Activated CD4-positive, alpha-beta T cell treated with anti-CD3 and anti-CD28 coated beads for 1 hour (primary cell): ENCODE data around the gene COQ10B.
A peak's percentile ranks its signal among the peaks of the same experiment; 100 is the strongest.
"Not testable (repeated sequence)": the region's sequence is repeated elsewhere in the genome, so short reads cannot be mapped to it uniquely, and the experiment has no call there.

Source experiments
- DNase-seq: peaks from one replicate; pipeline ENCODE4 v3.0.0-alpha.2; 2020

Gene COQ10B

GRCh38 chr2:197453123-197453913, at the start of gene COQ10B:
TSS of gene COQ10B (plus strand) at chr2:197453552. CDS start at chr2:197453561, 9 bp downstream.
- peak; percentile 97 for DNase-seq

GRCh38 chr2:197405582-197405981, 47.8 kb upstream of the COQ10B start:
- no peak for DNase-seq

GRCh38 chr2:197414039-197414438, 39.3 kb upstream of the COQ10B start:
- no peak for DNase-seq

DNA sequence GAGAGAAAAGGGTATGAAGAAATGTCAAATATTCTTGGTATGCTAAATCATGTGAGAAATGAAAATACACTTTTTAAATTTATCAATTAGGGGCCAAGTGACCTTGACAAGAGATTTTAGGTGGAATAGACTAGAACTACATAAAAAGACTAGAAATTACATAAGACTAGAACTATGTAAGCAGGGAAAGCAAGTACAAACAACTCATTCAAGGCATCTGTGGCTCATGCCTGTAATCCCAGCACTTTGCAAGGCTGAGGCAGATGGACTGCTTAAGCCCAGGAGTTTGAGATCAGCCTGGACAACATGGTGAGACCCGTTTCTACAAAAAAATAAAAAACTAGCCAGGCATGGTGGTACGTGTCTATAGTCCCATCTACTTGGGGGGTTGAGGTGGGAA, 38.8 kb upstream of the COQ10B start:
- DNase-seq = no peak

DNA sequence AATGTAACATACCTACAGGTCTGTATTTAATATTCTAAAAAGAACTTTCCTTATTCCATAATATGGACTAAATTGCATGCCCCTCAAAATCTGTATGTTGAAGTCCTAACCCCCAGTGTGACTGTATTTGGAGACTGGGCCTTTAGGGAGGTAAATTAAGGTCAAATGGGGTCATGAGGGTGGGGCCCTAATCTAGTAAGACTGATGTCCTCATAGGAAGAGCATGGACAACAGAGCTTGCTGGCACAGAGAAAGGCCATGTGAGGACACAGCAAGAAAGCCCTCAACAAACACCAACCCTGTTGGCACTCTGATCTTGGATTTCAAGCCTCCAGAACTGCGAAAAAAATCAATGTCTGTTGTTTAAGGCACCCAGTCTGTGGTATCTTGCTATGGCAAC, 37.1 kb upstream of the COQ10B start:
- no peak for DNase-seq

DNA sequence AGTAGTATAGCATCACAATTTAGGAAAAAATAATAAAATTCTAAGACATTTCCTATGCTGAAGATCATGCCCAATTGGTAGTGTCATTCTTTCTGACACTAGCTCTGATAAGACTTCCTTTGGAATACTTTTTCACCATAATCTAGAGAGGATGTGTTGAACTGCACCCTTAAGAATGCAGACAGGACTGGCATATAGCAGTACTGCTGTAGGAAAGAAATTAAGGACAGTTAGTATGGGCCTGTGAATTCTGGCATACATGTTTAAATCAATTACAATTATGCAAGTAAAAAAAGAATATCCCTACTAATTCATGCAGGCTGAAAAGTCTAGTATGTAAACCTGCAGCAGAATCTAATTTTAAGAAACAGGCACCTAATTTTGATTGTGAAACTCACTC, 33.9 kb upstream of the COQ10B start:
- no peak for DNase-seq

GRCh38 chr2:197423307-197423706, 30.0 kb upstream of the COQ10B start:
- no peak for DNase-seq

DNA sequence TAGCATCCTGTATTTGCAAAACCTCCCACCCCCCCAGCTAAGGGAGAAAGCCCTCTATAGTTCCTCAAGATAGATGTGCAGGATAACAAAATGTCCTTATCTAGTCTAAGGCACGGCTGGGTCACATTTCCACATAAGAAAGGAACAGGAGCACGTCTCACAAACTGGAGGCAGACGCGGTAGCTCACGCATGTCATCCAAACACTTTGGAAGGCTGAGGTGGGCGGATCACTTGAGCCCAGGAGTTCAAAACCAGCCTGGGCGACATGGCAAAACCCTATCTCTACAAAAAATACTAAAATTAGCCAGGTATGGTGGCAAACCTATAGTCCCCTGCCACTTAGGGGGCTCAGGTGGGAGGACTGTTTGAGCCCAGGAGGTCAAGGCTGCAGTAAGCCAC, 27.8 kb upstream of the COQ10B start:
- DNase-seq = no peak

DNA sequence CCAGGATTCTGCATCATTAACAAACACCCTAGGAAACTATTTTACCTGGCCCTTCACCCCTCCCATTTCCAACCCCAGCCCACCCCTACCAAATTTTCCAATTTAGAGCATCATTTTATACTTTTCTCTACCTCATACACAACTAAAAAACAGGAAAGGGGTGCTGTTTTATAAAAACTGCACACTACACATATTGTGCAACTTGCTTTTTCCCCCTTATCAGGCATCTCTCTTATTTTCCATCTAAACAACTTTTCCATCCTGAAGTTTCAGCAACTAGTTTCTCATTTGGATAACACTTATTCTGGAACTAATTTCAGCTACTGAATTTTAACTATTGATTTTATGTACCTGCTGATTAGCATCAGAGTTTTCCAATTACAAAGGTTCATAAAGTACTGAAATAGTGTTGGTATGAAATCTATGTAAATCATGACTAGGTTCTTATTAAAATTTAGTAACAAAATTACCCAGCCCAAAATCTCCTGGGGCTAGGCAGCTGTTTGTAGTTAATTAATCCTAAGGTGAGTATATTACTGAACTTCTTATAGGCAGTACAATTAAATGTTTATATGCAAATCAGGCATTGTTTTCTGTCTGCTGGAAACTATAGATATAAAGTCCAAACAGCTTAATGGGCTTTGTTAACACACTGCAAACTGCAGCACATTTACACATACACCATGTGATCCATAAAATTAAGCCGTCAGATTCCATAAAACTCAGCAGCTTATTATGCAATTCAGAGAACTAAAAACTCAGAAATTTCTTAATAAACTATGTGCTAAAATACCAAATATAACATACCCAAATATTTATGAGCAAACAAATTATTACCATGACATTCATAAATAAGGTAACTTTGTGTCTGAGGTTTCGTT, 26.4 kb upstream of the COQ10B start:
- DNase-seq = no peak

- no peak for DNase-seq
Measured at GRCh38 chr2:197427986-197428385, 25.4 kb upstream of the COQ10B start.

GRCh38 chr2:197431858-197432257, 21.5 kb upstream of the COQ10B start:
- DNase-seq = no peak

DNA sequence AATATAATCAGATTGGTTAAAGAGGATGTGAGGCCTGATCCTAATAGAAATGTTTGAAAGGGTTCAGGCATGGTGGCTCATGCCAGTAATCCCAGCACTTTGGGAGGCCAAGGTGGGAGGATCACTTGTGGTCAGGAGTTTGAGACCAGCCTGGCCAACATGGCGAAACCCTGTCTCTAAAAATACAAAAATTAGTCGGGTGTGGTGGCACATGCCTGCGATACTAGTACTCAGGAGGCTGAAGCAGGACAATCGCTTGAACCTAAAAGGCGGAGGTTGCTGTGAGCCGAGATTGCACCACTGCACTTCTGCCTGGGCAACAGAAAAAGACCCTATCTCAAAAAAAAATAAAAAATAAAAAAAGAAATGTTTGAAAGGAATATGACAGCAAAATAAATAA, 20.8 kb upstream of the COQ10B start:
- DNase-seq = not testable (repeated sequence)

- no peak for DNase-seq
Measured at GRCh38 chr2:197433780-197434438, 19.4 kb upstream of the COQ10B start.

- DNase-seq = peak; percentile 98
Measured at GRCh38 chr2:197434541-197435513, 18.5 kb upstream of the COQ10B start, which contains the start of gene SF3B1. TSS of gene SF3B1 (minus strand) at chr2:197435028. CDS start at chr2:197434999, 29 bp downstream.

DNA sequence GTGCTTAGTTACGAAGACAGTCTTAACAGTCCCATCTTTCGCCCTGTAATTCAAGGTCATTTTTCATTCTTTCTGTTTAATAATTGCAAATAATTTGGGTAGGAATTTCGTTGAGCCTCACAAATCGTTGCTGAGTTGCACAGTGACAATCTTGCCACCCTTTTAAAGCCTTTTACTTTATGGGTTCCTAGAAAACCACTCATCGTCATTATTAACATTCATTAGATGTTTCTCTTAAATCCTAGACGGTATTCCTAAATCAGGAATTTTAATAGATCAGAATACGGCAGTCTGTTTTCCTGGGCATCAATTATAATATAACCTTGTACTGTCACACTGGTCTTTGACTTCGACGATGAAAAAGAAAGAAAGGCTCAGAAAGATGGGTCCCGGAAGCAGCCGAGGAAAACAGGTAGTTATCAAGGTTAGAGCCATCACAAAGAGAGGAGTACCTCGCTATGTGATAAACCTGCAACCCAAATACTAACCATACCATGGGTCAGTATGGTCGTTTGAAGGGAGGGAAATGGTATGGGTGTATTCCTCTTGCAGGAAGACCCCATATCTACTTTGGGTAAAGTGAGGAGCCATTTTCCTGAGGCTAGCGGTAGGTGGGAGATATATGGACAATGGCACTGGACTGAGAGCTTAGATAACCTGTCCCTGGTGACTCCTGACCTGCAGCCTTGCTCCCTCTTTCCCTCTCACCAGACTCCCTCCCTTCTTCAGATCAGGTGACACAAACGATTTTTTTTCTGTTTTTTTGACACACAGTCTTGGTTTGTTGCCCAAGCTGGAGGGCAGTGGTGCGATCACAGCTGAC, 17.5 kb upstream of the COQ10B start:
- no peak for DNase-seq

GRCh38 chr2:197437380-197437779, 16.0 kb upstream of the COQ10B start:
- no peak for DNase-seq

DNA sequence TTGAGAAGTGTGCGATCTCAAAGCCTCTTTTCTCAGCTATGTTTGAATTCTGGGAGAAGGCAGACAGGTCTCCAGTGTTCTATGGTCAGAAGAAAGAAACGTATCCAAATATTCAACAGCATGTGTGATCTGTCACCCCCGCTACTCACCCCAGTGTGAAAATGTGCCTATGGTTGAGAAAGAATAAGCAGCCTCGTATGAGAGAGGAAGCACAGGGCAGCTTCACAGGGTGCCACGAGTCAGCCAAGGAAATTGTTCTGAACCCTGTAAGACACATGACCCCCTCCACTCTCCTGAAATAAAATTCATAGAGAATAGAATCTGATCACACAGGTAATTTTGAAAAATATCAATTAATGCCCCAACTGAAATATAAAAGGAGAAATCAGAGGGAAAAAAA, 10.5 kb upstream of the COQ10B start:
- DNase-seq = no peak

GRCh38 chr2:197445746-197446145, 7.6 kb upstream of the COQ10B start:
- DNase-seq = no peak

DNA sequence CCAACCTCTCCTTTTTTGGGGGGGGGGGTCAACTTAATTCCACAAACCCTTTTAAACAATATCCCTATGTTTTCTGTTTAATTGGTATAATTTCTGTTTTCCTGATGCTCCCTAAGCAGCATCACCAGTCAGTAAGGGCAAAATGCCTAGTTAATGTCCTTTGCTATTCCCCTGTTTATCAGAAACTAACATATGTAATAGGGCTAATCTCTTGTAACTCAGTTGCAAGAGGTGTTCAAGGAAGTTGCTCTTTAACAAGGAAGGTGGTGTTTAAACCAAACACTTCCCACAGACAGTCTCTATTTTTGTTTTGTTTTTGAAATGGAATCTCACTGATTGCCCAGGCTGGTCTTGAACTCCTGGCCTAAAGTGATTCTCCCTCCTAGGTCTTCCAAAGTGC, 6.5 kb upstream of the COQ10B start:
- no peak for DNase-seq

DNA sequence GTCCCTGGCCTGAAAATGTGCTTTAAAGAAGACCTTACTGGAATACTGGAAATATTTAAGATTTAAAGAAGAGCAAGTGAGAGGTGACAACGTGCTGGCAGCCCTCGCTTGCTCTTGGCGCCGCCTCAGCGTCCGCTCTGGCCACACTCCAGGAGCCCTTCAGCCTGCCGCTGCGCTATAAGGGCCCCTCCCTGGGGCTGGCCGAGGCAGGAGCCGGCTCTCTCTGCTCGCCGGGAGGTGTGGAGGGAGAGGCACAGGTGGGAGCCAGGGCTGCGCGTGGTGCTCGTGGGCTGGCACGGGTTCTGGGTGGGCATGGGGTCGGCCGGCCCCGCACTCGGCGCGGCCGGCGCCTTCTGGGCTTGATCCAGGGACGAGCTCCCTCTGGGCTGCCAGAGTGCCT, 2.9 kb upstream of the COQ10B start:
- no peak for DNase-seq

DNA sequence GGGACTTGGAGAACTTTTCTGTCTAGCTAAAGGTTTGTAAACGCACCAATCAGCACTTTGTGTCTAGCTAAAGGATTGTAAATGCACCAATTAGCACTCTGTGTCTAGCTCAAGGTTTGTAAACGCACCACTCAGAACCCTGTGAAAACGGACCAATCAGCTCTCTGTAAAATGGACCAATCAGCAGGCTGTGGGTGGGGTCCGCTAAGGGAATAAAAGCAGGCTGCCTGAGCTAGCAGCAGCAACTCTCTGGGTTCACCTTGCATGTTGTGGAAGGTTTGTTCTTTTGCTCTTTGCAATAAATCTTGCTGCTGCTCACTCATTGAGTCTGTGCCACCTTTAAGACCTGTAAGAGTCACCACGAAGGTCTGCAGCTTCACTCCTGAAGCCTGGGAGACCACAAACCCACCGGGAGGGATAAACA, 2.4 kb upstream of the COQ10B start:
- not testable (repeated sequence) for DNase-seq
